ENCODE measurements around the gene CLIP4.

DNA sequence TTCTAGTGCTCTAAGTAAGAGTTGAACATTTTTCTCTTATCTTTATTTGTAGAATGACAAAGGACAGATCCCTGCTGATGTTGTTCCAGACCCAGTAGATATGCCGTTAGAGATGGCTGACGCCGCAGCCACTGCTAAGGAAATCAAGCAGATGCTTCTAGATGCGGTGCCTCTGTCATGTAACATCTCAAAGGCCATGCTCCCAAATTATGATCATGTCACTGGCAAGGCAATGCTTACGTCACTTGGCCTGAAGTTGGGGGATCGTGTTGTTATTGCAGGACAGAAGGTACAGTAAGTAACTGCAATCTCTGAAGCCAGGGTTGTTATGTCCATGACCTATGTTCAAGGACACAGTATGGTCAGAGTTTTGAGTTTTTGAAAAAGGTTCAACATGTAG is 28.4 kb downstream of the CLIP4 start:
- TF ChIP-seq, protein P1, sequence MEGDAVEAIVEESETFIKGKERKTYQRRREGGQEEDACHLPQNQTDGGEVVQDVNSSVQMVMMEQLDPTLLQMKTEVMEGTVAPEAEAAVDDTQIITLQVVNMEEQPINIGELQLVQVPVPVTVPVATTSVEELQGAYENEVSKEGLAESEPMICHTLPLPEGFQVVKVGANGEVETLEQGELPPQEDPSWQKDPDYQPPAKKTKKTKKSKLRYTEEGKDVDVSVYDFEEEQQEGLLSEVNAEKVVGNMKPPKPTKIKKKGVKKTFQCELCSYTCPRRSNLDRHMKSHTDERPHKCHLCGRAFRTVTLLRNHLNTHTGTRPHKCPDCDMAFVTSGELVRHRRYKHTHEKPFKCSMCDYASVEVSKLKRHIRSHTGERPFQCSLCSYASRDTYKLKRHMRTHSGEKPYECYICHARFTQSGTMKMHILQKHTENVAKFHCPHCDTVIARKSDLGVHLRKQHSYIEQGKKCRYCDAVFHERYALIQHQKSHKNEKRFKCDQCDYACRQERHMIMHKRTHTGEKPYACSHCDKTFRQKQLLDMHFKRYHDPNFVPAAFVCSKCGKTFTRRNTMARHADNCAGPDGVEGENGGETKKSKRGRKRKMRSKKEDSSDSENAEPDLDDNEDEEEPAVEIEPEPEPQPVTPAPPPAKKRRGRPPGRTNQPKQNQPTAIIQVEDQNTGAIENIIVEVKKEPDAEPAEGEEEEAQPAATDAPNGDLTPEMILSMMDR (IDR thresholded peaks at IDR 0.05; ENCODE audit: low read depth, low read length, poor library complexity, severe bottlenecking) = no peak
- TF ChIP-seq EZH2phosphoT487 (IDR thresholded peaks at IDR 0.05; ENCODE audit: borderline replicate concordance, low read length) = no peak
